Activated CD8-positive, alpha-beta memory T cell treated with anti-CD3 and anti-CD28 coated beads, Interleukin-2, amount 50 U/mL, for 1 hour (primary cell): Measurements from ENCODE around the gene SLC22A1.
"Not testable (repeated sequence)": the region's sequence is repeated elsewhere in the genome, so short reads cannot be mapped to it uniquely, and the experiment has no call there.

Source experiments
- DNase-seq: peaks from one replicate; pipeline ENCODE4 v3.0.0-alpha.2; 2020; ENCODE audit errors: extremely low read depth

Gene SLC22A1

DNA sequence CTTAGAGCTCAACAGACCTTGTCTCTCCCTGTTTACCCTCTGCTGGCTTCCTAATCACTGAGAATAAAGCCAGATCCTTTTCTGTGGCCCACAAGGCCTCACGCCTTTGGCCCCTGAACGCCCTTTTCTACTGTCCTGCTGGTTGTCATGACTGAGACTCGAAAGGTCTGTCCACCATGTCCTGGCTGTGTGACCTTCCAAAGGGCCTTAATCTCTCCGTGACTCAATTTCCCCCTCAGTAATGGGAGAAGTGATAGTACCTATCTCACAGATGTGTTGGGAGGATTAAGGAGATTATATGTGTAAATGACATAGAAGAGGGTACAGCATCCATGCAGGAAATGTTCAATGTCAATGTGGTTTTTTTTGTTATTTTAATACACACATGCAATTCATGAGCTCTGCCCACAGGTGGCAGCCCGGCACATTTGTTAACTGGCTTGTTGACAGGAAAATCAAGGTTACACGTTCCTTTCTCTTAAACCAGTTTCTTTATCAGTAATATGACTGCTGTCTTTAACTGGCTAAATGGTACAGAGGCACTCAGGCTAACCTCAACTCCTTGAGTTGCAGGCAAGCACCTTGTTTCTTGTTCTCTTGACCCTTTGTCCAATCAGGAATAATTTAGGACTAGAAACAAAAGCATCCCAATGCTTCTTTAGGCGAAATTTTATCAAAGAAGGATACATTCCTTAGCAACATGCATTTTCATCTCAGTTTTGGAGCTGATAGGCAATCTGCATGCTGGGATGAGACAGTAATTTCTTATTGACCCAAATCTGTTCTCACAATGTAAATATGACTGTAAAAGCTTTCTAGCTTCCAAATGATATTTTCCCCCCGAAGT is 16.6 kb downstream of the SLC22A1 start:
- DNase-seq = peak; percentile 4

DNA sequence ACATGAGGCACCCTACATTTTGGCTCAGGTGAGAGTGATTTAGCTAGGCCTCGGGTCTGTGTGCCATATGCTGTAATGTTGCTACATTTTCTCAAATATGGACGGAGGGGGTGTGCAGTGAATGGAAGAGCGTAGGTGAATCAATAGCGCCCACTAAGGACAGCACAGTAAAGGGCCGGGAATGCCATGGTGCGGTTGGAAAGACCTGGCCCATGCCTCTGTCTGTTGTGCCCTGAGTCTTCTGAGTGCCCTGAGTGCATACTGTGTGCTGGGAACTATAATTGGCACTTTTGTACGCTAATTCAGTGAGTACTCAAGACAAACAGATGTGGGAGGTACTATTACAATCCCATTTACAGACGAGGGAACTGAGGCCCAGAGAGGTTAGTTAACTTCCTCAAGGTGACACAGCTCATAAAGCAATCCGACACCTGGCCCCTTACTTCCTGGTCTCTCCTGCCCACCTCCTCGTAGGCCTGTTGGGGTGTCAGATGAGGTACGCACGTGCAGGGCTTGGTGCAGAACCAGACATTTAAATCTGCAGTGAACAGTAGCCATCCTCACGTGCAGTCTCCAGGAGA is 17.3 kb downstream of the SLC22A1 start:
- DNase-seq = no peak

DNA sequence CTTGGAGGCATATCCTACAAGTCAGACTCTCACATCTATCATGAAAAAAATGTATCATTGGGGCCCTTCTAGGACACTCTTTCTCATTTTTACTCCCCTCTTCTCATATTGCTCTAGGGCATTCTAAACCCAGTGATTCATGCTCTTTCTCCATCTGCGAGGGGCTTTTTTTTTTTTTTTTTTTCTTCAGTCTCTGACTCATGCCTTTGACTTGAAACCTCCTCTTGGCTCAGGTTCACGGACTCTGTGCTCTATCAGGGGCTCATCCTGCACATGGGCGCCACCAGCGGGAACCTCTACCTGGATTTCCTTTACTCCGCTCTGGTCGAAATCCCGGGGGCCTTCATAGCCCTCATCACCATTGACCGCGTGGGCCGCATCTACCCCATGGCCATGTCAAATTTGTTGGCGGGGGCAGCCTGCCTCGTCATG is 17.8 kb downstream of the SLC22A1 start:
- no peak for DNase-seq

DNA sequence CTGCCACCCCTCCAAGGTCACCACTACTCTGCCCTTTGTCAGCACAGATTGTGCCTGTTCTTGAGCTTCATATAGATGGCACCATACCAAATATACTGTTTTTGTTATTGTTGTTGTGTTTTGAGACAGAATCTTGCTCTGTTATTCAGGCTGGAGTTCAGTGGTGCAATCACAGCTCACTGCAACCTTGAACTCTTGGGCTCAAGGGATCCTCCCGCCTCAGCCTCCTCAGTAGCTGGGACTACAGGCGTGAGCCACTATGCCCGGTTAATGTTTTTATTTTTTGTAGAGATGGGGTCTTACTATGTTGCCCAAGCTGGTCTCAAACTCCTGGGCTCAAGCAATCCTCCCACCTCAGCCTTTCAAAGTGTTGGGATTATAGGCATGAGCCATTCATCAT is 18.9 kb downstream of the SLC22A1 start:
- not testable (repeated sequence) for DNase-seq

DNA sequence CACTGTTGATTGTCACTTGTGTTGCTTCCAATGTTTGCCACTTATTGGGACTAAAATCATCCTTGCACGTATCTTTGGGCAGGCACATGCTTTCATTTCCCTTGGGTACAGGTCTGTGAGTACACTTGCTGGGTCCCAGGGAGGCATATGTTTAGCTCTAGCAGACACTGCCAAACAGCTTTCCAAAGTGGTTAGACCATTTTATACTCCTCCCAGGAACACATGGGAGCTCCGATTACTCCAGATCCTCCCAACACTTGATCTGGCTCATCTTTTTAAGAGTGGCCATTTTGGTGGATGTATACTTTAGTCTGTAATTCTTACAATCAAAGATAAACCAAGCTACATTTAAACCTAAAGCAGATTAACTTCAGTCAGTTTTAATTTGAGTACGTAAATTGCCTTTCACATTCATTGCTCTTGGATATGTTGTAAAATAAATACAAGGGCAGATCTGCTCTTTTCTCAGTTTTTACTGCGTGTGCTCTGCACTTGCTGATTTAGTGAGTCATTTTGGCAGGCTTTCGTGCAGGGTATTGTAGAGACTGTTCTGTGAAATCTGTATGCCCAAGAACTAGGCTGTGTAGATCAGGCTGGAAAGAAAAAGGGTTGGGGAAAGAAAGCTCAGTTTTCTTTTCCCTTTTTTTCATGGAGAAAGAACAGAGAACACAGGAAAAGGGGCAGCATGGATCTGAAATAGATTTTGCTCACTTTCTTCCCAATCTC is 19.5 kb downstream of the SLC22A1 start:
- no peak for DNase-seq

GRCh38 chr6:160142115-160142715 is 20.6 kb downstream of the SLC22A1 start:
- DNase-seq = no peak

DNA sequence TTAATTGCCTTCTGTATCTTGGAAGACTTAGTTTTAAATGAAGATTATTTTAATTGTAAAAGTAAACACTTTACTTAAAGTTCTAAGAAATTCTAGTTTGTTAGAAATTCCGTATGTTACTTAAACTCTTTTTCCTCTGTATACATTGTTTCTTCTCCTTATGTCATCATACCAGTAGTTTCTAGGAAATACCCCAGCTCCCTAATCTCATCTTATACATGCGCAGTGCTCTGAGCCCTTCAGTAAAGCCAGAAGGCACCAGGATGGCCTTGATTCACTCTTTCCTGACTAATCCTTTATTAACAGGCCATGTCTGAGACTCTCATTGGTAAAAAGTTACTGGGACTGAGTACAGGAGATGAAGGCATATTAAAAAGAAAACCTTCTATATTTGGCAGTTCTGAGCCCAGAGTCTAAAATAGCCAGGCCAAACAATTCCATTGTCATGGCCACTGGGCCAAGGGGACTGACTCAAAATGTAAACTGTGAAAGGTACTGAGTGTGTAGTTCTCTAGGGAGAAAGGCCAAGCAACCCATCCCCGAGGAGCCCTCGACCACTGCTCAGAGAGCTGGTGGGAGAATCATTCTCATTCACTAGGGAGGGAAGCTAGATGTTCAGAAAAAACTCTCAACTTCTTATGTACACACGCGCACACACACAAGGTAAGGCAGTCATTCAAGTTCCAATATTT is 25.0 kb downstream of the SLC22A1 start:
- no peak for DNase-seq

DNA sequence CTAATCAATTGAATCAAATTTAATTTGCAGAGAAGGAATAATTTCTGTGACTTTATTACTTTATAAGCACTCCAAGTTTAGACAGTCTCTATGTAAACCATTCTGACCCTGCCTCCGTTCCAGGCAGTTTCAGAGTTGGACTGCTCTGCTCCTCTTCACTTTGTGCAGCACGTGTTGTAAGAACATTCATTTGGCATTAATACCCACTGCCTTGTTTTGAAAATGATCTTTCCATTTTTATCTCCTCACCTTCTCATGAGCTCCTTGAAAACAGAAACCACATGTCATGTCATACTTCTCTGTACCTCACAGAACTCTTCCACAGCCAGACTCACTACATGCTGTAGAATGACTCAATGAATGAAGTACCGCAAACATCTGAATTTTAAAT is 25.5 kb downstream of the SLC22A1 start:
- no peak for DNase-seq

- no peak for DNase-seq
Observed at GRCh38 chr6:160154471-160154870, 32.9 kb downstream of the SLC22A1 start.

DNA sequence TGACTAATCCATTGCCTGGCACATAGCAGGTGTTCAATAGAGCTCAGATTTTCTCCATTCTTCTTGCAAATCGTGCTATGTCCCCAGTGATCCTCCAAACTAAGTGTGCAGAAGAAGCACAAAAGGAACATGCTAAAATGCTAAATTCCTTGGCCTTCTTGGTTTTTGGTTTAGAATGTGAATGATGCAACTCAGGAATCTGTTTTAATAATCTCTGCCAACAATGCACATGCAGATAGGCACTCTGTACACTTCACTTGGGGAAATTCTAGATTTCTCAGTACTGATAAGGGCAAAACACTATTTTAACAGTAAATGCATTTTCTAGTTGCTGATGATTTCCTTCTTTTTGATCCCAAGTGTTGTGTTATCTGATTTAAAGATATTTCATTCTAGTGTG is 35.2 kb downstream of the SLC22A1 start:
- DNase-seq = no peak

DNA sequence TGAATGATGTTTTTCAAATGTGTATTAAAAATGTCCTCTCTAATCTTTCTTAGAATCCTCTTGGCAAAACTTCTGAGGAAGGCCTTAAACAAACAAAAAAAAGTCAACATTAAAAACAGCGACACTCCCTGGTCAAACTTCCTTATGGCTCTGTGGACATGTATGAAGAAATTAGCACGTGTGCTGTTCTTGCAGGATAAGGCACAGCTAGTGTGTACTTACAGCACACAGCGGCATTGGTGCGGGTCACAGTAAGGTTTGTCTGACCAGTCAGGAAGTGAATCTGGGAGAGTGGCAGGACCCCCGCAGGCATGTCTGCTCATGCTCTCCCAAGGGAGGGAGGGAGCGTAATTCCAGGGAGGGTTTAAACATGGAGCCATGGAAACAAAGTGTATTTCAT is 38.8 kb downstream of the SLC22A1 start:
- no peak for DNase-seq

DNA sequence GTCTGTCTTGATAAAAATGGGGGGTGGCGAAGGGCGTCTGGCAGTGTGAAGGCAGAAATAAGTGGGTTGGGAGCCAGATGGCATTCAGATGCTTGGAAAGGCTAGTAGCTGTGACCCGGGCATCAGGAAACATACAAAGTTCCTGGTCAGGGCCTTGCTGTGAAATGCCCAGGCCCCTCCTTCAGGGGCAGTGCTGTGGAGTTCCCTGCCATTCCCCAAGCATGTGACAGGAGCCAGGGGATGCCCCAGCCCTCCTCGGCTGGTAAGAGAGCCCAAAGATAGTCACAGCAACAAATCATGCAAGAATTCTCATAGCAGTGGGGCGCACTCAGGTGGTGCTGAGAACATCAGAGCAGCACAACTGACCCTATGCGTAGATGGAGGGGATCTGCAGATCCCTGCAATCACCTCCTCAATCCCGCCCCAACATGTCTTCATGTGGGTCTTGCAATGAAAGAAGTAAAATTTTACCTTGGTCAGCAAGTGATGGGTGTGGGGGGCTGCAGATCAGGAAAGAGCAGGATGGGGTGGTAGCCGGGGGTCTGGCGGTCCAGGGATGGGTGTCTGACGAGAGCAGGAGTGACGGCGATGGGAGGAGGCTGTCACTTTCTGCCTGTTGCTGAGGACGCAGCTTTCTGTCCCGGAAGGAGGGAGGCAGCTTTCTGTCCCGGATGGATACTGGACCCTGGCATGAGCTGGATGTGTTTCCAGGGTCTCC is 39.5 kb downstream of the SLC22A1 start:
- DNase-seq = no peak

GRCh38 chr6:160161647-160161986 is 40.0 kb downstream of the SLC22A1 start:
- DNase-seq = no peak

GRCh38 chr6:160162030-160162566 is 40.5 kb downstream of the SLC22A1 start:
- DNase-seq = no peak

DNA sequence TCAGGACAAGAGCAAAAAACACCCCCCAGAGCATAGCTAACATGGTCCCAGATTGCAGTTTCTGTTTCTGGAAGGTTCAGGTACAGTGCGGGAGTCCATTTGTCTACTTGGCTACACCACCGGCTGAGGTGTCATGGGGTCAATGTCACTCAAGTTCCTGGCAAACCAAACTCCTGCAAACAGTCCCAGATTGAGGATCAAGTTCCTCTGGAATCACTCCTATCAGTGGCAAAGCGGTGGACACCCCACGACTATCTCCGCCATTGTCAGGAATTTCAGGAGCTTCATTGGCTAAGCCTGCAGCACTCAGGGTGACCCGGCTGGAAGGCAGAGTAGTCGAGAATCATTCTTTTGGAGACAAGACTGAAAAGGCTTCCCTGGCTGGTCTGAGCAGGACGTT is 41.8 kb downstream of the SLC22A1 start:
- DNase-seq = no peak

- no peak for DNase-seq
Observed at GRCh38 chr6:160163912-160164311, 42.3 kb downstream of the SLC22A1 start.

GRCh38 chr6:160165928-160166327 is 44.3 kb downstream of the SLC22A1 start:
- not testable (repeated sequence) for DNase-seq

- DNase-seq = no peak
Observed at GRCh38 chr6:160167604-160168399, 46.2 kb downstream of the SLC22A1 start.

GRCh38 chr6:160170018-160170680 is 48.5 kb downstream of the SLC22A1 start:
- DNase-seq = no peak

DNA sequence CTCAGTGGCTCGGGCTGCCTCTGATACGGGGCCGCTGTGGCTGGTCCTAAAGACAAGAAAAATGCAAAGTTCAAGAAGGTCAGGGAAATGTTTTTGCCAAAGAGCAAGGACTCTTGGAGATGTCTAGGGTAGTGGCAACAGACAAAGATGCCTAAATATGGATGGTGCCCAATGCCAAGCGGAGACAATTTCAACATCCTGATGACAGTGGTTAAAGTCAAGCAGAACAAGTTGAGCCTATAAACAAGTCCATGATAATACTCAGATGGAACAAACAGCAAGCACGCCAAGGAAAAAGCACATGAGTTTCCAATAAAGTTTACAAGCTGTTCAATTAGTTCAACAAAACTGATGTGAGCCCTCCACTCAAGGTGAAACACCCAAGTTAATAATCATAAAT is 51.1 kb downstream of the SLC22A1 start:
- DNase-seq = no peak
